Uterus (tissue), 2 donors: Measurements from ENCODE around the gene KDM8.

Experiments used
- POLR2A ChIP-seq, 2 donors: fragments of 450-650 bp; IDR thresholded peaks; one replicate each; pipeline ENCODE4 v1.6.1; 2016; ENCODE audit warnings: antibody characterized with exemption in 2 of 2, mild to moderate bottlenecking in 1 of 2, moderate library complexity in 1 of 2
- TF ChIP-seq, protein P1 (sequence below), 4 experiments: fragments of 200-600 bp in 2 of 4; fragments of 450-650 bp in 2 of 4; sonication (generic) in 2 of 4; IDR thresholded peaks; one replicate each; pipeline ENCODE4 v1.5.1; 2016 to 2019; ENCODE audit warnings: antibody characterized with exemption in 4 of 4, mild to moderate bottlenecking in 2 of 4, moderate library complexity in 1 of 4

DNA sequence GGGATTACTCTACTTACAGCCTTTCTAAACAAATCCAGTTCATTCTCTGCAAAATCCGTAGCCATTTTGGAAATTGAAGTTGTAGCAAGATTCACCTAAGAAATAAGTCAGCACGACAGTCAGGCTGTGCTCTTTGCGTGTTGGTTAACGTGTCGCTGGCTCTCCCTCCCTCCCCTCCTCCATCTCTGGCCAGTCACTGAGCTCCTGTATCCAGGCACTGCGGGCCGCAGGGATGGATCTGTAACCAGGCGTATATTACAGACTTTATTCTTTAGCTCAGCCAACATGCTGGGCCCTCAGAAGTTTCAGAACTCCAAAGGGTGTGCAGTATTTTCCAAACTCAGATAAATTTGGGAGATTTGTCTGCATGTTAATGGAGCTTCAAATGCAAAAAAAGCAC is 30.8 kb downstream of the KDM8 start:
- TF ChIP-seq, protein P1, sequence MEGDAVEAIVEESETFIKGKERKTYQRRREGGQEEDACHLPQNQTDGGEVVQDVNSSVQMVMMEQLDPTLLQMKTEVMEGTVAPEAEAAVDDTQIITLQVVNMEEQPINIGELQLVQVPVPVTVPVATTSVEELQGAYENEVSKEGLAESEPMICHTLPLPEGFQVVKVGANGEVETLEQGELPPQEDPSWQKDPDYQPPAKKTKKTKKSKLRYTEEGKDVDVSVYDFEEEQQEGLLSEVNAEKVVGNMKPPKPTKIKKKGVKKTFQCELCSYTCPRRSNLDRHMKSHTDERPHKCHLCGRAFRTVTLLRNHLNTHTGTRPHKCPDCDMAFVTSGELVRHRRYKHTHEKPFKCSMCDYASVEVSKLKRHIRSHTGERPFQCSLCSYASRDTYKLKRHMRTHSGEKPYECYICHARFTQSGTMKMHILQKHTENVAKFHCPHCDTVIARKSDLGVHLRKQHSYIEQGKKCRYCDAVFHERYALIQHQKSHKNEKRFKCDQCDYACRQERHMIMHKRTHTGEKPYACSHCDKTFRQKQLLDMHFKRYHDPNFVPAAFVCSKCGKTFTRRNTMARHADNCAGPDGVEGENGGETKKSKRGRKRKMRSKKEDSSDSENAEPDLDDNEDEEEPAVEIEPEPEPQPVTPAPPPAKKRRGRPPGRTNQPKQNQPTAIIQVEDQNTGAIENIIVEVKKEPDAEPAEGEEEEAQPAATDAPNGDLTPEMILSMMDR (IDR thresholded peaks at IDR 0.05): no peak
- TF ChIP-seq POLR2A (IDR thresholded peaks at IDR 0.05): no peak
